GM19452 (cell line): ENCODE results near the gene PRPF19.
"Not testable (repeated sequence)": the region's sequence is repeated elsewhere in the genome, so short reads cannot be mapped to it uniquely, and the experiment has no call there.

Experiments used
- ATAC-seq: cut with Tn5 transposase; IDR thresholded peaks from one replicate; pipeline ENCODE4 v1.9.1; 2021; ENCODE audit not compliant: unreplicated experiment

Gene PRPF19

GRCh38 chr11:60909680-60910280 is 3.4 kb upstream of the PRPF19 start:
- ATAC-seq = not testable (repeated sequence)

GRCh38 chr11:60908803-60909202 is 2.4 kb upstream of the PRPF19 start:
- ATAC-seq = no peak

- no peak for ATAC-seq
Observed at GRCh38 chr11:60905551-60906113, 753 bp downstream of the PRPF19 start.

GRCh38 chr11:60905047-60905446 is 1.3 kb downstream of the PRPF19 start:
- no peak for ATAC-seq

GRCh38 chr11:60902625-60903024 is 3.8 kb downstream of the PRPF19 start:
- ATAC-seq = no peak

- no peak for ATAC-seq
Observed at GRCh38 chr11:60900673-60901404, 5.5 kb downstream of the PRPF19 start.

- ATAC-seq = no peak
Observed at GRCh38 chr11:60899977-60900376, 6.4 kb downstream of the PRPF19 start.

- peak; percentile 53 for ATAC-seq
Observed at GRCh38 chr11:60899046-60899936, 7.1 kb downstream of the PRPF19 start.

- no peak for ATAC-seq
Observed at GRCh38 chr11:60897496-60897895, 8.9 kb downstream of the PRPF19 start.

- ATAC-seq = no peak
Observed at GRCh38 chr11:60895687-60896086, 10.7 kb downstream of the PRPF19 start.

GRCh38 chr11:60891103-60891741 is 15.2 kb downstream of the PRPF19 start:
- ATAC-seq = no peak

- ATAC-seq = no peak
Observed at GRCh38 chr11:60890696-60891095, 15.7 kb downstream of the PRPF19 start.

- no peak for ATAC-seq
Observed at GRCh38 chr11:60889869-60890311, 16.5 kb downstream of the PRPF19 start.

- ATAC-seq = no peak
Observed at GRCh38 chr11:60887556-60887955, 18.8 kb downstream of the PRPF19 start.

GRCh38 chr11:60880643-60881282 is 25.6 kb downstream of the PRPF19 start:
- ATAC-seq = no peak

- no peak for ATAC-seq
Observed at GRCh38 chr11:60879971-60880588, 26.3 kb downstream of the PRPF19 start.

GRCh38 chr11:60879104-60879503 is 27.3 kb downstream of the PRPF19 start:
- ATAC-seq = no peak

GRCh38 chr11:60878245-60879101 is 27.9 kb downstream of the PRPF19 start:
- ATAC-seq = no peak

GRCh38 chr11:60876168-60876485 is 30.3 kb downstream of the PRPF19 start:
- no peak for ATAC-seq
